Lung (tissue), 12 donors: ENCODE data around the gene KLHL7. TPM values are rescaled to one million over a fixed set of nuclear protein-coding genes. Genes with fewer than 3 reads are reported as not detected.

Experiments used
- ATAC-seq: fragments of 200-7000 bp; cut with Tn5 transposase; one replicate; pipeline ENCODE4 v1.9.1; 2020; ENCODE audit warnings: moderate number of reproducible peaks; ENCODE audit not compliant: insufficient read depth, low FRiP score
- DNase-seq, 3 donors: peaks; one replicate each; pipeline ENCODE4 v3.0.0-alpha.2; 2013 to 2017
- H3K27ac ChIP-seq, 2 donors: one replicate each; pipeline ENCODE4 v1.5.1; 2013; ENCODE audit warnings: mild to moderate bottlenecking in 2 of 2, moderate library complexity in 2 of 2, control low read depth in 1 of 2, inconsistent platforms in 1 of 2, low read depth in 1 of 2, low read length in 1 of 2
- H3K27me3 ChIP-seq, 3 donors: one replicate each; pipeline ENCODE4 v1.5.1; 2013; ENCODE audit warnings: low read length in 2 of 3; ENCODE audit not compliant: control insufficient read depth in 3 of 3, insufficient read depth in 3 of 3
- H3K36me3 ChIP-seq, 4 donors: one replicate each; pipeline ENCODE4 v1.5.1; 2013; ENCODE audit warnings: low read length in 4 of 4, mild to moderate bottlenecking in 1 of 4, moderate library complexity in 1 of 4; ENCODE audit not compliant: control insufficient read depth in 4 of 4, insufficient read depth in 4 of 4
- H3K4me1 ChIP-seq, 5 donors: one replicate each; pipeline ENCODE4 v1.5.1; 2013; ENCODE audit warnings: low read length in 5 of 5, mild to moderate bottlenecking in 2 of 5, moderate library complexity in 1 of 5; ENCODE audit not compliant: control insufficient read depth in 5 of 5, insufficient read depth in 5 of 5
- H3K4me3 ChIP-seq: one replicate; pipeline ENCODE4 v1.5.1; 2013; ENCODE audit warnings: mild to moderate bottlenecking, control low read depth, moderate library complexity
- H3K9ac ChIP-seq, 2 donors: one replicate each; pipeline ENCODE4 v1.5.1; 2013; ENCODE audit warnings: low read length in 2 of 2, control low read depth in 1 of 2; ENCODE audit not compliant: insufficient read depth in 1 of 2
- H3K9me3 ChIP-seq, 4 donors: one replicate each; pipeline ENCODE4 v1.5.1; 2013; ENCODE audit warnings: low read length in 3 of 4, mild to moderate bottlenecking in 1 of 4, moderate library complexity in 1 of 4; ENCODE audit not compliant: control insufficient read depth in 4 of 4, insufficient read depth in 3 of 4
- WGBS, 2 donors: extraction: QIAGEN DNeasy Blood & Tissue Kit; methylation state at CpG; one replicate each; pipeline ENCODE4 v1.1.7; 2013; 5-methylcytosine and 5-hydroxymethylcytosine counted together
- polyA plus RNA-seq, 2 donors: library from polyadenylated mRNA; stranded (reverse); fragments of 200-250 nt; gene quantifications; one replicate each; pipeline ENCODE4 v1.2.1, GENCODE V29; 2013
- total RNA-seq, 2 donors: library from RNA; depleted of rRNA in 1 of 2; stranded (reverse); fragments of >200 nt in 1 of 2; gene quantifications; one replicate each; pipeline ENCODE4 v1.2.1, GENCODE V29; 2014 to 2021
- TF ChIP-seq, protein P1 (sequence below): IDR thresholded peaks from 2 replicates; pipeline ENCODE4 v1.5.1; 2012; ENCODE audit warnings: mild to moderate bottlenecking; ENCODE audit errors: control extremely low read depth, extremely low read depth
- donor health status: control.
- donor health status: control.
- donor health status: Bipolar disorder and iron deficiency.
- donor health status: healthy.
- donor health status: DM: yes; HTN: yes; CAD: no.

Gene KLHL7
- total and polyA plus RNA-seq, 4 donors: 11.5 to 38.1 (median 17.6) TPM

DNA sequence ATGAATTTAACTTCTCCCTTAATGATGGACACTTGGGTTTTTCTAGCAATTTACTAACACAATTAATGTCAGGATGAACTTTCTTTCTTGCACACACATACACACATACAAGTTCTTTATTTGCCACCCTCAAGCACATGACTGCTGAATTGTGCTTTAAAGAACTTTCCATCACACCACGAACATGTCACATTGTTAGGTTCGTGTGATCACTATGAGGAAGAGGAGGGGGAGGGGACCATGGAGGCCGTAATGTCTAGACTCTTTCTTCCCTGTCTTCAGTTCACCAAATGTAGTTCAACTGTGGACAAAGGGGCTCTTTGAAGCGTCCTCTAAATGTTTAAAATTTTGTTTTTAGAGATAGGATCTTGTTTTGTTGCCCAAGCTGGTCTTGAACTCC lies 107.3 kb downstream of the KLHL7 start:
- Histone ChIP-seq H3K4me3 (no peak overlapping the region), H3K27me3 (no peaks in the 10 kb centered on the region), H3K27ac (no peak overlapping the region), H3K9me3 (no peaks in the 10 kb centered on the region), H3K9ac (no peak overlapping the region), H3K36me3 (no peaks in the 10 kb centered on the region), H3K4me1 (no peaks in the 10 kb centered on the region)
- 79 to 80% methylated on average over 4 of the region's 4 CpGs for WGBS, 2 donors
- TF ChIP-seq, protein P1, sequence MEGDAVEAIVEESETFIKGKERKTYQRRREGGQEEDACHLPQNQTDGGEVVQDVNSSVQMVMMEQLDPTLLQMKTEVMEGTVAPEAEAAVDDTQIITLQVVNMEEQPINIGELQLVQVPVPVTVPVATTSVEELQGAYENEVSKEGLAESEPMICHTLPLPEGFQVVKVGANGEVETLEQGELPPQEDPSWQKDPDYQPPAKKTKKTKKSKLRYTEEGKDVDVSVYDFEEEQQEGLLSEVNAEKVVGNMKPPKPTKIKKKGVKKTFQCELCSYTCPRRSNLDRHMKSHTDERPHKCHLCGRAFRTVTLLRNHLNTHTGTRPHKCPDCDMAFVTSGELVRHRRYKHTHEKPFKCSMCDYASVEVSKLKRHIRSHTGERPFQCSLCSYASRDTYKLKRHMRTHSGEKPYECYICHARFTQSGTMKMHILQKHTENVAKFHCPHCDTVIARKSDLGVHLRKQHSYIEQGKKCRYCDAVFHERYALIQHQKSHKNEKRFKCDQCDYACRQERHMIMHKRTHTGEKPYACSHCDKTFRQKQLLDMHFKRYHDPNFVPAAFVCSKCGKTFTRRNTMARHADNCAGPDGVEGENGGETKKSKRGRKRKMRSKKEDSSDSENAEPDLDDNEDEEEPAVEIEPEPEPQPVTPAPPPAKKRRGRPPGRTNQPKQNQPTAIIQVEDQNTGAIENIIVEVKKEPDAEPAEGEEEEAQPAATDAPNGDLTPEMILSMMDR: no peak
- ATAC-seq: no peak
- no peak for DNase-seq

DNA sequence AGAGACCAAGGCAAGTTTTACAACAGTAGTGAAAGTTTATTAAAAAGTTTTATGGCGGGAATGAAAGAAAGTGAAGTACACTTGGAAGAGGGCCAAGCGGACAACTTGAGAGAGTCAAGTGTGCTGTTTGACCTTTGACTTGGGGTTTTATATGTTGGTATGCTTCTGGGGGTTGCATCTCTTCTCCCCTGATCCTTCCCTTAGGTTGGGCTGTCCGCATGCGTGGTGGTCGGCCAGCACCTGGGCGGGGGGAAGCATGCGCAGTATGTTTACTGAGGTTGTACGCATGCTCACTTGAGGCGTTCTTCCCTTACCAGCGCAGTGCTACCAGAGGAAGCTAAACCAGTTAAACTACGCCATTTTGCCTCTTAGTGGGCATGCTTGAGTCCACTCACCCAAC lies 108.2 kb downstream of the KLHL7 start:
- DNase-seq: no peak
- H3K36me3 ChIP-seq: no peaks in the 10 kb centered on the region
- no peaks in the 10 kb centered on the region for H3K4me1 ChIP-seq
- 92 to 94% methylated on average over 11 of the region's 11 CpGs for WGBS, 2 donors
- TF ChIP-seq, protein P1: no peak
- no peak overlapping the region for H3K9ac ChIP-seq
- ATAC-seq: no peak
- no peaks in the 10 kb centered on the region for H3K27me3 ChIP-seq
- no peaks in the 10 kb centered on the region for H3K9me3 ChIP-seq
- H3K27ac ChIP-seq: no peak overlapping the region
- no peak overlapping the region for H3K4me3 ChIP-seq

DNA sequence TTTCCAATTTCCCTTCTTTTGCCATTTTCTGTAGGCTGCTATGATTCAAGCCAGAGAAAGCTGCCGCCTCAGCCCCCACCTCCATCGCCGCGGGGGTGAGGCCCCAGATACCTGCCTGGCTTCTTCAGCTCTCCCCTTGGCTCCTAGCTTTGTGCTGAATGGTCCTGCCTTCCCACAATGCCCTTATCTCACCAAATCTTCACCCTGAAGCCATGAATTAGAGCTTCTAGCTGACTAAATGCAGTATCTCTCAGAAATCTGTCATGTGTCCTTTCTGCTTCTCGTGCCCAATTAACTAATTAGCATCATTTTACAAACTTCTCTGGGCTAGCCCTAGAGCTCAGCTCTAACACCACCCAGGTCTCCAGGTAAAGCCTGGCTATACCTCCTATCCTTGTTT lies 108.8 kb downstream of the KLHL7 start:
- Histone ChIP-seq H3K4me3 (no peak overlapping the region), H3K4me1 (no peaks in the 10 kb centered on the region), H3K27ac (no peak overlapping the region), H3K9me3 (no peaks in the 10 kb centered on the region), H3K9ac (no peak overlapping the region), H3K27me3 (no peaks in the 10 kb centered on the region), H3K36me3 (no peaks in the 10 kb centered on the region)
- 94 to 97% methylated on average over 5 of the region's 5 CpGs for WGBS, 2 donors
- DNase-seq (no peak), ATAC-seq (no peak)
- TF ChIP-seq, protein P1: no peak

DNA sequence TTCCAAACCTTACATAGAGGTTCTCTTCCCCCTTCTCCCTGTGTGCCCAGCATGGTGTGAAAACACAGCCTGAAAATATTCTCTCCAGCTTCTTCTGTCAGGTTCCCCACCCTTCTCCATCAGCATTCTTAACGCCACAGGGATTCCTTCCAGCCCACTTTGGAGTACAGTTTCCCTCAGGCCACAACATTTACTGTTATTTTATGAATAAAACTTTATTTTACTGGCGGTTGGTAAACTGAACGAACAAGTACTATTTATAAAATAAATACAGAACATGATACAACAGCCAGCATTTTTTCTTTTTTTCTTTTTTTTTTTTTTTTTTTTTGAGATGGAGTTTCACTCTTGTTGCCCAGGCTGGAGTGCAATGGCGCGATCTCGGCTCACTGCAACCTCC lies 109.4 kb downstream of the KLHL7 start:
- DNase-seq (no peak), ATAC-seq (no peak)
- H3K9me3 ChIP-seq: no peaks in the 10 kb centered on the region
- H3K4me3 ChIP-seq: no peak overlapping the region
- H3K27ac ChIP-seq: no peak overlapping the region
- no peak overlapping the region for H3K9ac ChIP-seq
- no peaks in the 10 kb centered on the region for H3K27me3 ChIP-seq
- no peaks in the 10 kb centered on the region for H3K36me3 ChIP-seq
- 96% methylated on average over 3 of the region's 6 CpGs for WGBS, 2 donors
- TF ChIP-seq, protein P1: no peak
- no peaks in the 10 kb centered on the region for H3K4me1 ChIP-seq
